ENCODE results near the gene PIGN.

DNA sequence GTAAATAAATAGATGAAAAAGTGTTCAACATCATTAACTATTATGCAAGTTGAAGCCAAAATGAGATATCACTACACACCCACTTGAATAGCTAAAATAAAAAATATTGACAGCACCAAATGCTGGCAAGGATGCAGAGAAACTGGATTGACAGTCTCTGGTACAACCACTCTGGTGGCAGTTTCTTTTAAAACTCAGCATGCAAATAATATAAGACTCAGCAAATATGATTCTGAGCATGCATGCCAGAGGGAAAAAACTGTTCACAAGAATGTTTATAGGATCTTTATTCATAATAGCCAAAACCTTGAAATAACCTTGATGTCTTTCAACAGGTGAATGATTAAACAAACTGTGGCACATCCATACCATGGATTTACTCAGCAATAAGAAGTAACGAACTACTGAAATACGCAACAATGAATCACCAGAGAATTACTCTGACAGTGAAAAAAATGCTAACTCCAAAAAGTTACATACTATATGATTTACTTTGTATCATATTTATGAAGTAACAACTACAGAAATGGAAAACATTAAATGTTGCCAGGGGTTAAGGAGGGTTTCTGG lies 131.8 kb downstream of the PIGN start:
- TF ChIP-seq, protein P1, sequence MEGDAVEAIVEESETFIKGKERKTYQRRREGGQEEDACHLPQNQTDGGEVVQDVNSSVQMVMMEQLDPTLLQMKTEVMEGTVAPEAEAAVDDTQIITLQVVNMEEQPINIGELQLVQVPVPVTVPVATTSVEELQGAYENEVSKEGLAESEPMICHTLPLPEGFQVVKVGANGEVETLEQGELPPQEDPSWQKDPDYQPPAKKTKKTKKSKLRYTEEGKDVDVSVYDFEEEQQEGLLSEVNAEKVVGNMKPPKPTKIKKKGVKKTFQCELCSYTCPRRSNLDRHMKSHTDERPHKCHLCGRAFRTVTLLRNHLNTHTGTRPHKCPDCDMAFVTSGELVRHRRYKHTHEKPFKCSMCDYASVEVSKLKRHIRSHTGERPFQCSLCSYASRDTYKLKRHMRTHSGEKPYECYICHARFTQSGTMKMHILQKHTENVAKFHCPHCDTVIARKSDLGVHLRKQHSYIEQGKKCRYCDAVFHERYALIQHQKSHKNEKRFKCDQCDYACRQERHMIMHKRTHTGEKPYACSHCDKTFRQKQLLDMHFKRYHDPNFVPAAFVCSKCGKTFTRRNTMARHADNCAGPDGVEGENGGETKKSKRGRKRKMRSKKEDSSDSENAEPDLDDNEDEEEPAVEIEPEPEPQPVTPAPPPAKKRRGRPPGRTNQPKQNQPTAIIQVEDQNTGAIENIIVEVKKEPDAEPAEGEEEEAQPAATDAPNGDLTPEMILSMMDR (IDR thresholded peaks at IDR 0.05), result no peak
- no peak for TF ChIP-seq POLR2A (IDR thresholded peaks at IDR 0.05; ENCODE audit: low read depth)
- TF ChIP-seq EP300 (IDR thresholded peaks at IDR 0.05), result no peak

Measured in esophagus muscularis mucosa (tissue), 4 donors.